Fibroblast of lung (primary cell): ENCODE data around the gene UIMC1.

Experiments used
- EZH2 ChIP-seq: IDR thresholded peaks from 2 replicates; pipeline ENCODE4 v1.5.1; 2012; ENCODE audit warnings: low read length, control low read depth, mild to moderate bottlenecking; ENCODE audit errors: missing control alignments
- TF ChIP-seq, protein P1 (sequence below), 2 donors: IDR thresholded peaks in 1 of 2; conservative IDR thresholded peaks in 1 of 2; 1 replicate in 1 of 2; 2 replicates in 1 of 2; pipeline ENCODE4 v1.5.1; 2011 to 2012; ENCODE audit warnings: low read length in 2 of 2, control low read depth in 1 of 2, inconsistent platforms in 1 of 2, low read depth in 1 of 2, mild to moderate bottlenecking in 1 of 2

DNA sequence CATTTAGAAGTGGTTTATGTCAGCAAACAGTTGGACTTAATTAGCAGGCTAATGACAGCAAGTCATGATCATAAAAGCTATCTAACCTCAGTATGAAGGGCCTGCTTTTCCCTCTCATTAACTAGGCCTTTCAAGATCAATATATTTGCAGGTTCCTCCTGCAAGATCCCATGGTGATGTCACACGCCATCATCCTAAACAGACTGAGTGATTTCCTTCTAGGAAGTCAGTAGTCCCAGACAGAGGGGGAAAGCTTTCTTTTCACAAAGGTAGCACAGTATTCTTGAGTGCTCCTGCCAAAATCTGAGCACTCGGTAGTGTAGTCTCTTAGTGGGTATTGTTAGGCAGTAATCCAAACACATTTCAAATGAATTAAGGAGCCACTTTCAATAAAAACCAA, 52.5 kb downstream of the UIMC1 start:
- TF ChIP-seq, protein P1, sequence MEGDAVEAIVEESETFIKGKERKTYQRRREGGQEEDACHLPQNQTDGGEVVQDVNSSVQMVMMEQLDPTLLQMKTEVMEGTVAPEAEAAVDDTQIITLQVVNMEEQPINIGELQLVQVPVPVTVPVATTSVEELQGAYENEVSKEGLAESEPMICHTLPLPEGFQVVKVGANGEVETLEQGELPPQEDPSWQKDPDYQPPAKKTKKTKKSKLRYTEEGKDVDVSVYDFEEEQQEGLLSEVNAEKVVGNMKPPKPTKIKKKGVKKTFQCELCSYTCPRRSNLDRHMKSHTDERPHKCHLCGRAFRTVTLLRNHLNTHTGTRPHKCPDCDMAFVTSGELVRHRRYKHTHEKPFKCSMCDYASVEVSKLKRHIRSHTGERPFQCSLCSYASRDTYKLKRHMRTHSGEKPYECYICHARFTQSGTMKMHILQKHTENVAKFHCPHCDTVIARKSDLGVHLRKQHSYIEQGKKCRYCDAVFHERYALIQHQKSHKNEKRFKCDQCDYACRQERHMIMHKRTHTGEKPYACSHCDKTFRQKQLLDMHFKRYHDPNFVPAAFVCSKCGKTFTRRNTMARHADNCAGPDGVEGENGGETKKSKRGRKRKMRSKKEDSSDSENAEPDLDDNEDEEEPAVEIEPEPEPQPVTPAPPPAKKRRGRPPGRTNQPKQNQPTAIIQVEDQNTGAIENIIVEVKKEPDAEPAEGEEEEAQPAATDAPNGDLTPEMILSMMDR (conservative IDR thresholded peaks at IDR 0.05 in 1 of 2, IDR thresholded peaks at IDR 0.05 in 1 of 2; ENCODE audit: low read depth in 1 of 2, low read length in 2 of 2) = no peak
- no peak for TF ChIP-seq EZH2
